GM04504 (cell line): Measurements from ENCODE around the gene DGCR6L.
"Not testable (repeated sequence)": the region's sequence is repeated elsewhere in the genome, so short reads cannot be mapped to it uniquely, and the experiment has no call there.

Experiments used
- DNase-seq: peaks from one replicate; pipeline ENCODE4 v3.0.0-alpha.2; 2012; ENCODE audit warnings: low read depth

The DGCR6L gene

GRCh38 chr22:20275836-20276235, 44.0 kb downstream of the DGCR6L start:
- DNase-seq = no peak

DNA sequence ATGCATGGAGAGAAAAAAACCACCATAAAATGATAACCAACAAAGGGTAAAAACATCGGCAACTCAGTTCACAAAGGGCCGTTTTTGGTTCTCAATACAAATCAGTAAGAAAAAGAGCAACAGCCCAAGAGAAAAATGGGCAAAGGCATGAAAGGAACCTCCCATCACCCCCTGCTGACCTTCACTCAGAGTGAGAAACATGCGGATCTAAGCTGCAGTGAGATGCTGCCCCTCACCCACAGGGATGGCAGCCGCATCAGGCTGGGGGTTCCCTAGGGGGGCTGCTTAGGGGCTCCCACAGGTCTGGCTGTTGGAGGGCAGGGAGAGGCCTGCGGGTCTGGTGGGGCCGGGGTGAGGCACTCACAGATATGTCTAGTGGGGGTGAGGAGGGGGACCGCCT, 44.5 kb downstream of the DGCR6L start:
- not testable (repeated sequence) for DNase-seq

GRCh38 chr22:20274374-20274773, 45.5 kb downstream of the DGCR6L start:
- DNase-seq = not testable (repeated sequence)

DNA sequence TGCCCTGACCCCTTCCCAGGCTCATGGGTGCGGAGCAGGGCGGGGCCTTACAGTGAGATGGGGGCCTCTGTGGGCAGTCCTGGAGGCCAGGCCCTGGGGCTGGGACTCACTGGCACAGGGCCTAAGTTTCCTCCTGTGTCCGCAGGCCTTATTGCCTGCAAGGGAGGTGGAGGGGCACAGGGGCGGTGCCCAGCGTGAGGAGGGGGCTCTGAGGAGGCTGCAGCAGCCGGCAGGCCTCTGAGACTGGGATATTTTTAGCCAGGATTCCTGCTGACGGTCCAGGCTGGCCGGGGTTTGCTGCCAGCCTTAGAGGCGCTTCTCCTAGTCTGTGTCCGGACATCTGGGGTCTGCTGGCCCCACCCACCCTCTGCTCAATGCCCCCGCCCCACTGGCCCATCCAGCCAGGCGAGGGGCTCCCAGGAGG, 46.1 kb downstream of the DGCR6L start:
- no peak for DNase-seq

GRCh38 chr22:20272700-20273099, 47.2 kb downstream of the DGCR6L start:
- DNase-seq = no peak

DNA sequence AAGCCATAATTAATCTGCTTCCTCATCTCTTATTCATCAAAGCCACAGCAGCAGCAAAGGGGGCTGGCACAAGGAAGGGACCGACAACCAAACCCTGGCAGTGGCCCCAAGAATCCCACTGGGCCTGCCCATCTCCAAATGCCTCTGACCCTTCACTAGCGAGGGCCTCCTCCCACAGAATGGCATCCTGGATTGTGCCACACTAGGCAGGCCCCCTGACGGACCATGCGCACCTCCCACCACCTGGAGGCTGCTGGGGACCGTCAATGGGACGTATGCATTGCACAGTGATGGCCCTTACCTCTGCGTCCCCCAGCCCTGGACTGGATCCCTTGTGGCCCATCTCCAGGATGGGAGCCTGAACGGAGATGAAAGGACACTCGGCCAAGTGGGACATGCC, 47.7 kb downstream of the DGCR6L start:
- no peak for DNase-seq

DNA sequence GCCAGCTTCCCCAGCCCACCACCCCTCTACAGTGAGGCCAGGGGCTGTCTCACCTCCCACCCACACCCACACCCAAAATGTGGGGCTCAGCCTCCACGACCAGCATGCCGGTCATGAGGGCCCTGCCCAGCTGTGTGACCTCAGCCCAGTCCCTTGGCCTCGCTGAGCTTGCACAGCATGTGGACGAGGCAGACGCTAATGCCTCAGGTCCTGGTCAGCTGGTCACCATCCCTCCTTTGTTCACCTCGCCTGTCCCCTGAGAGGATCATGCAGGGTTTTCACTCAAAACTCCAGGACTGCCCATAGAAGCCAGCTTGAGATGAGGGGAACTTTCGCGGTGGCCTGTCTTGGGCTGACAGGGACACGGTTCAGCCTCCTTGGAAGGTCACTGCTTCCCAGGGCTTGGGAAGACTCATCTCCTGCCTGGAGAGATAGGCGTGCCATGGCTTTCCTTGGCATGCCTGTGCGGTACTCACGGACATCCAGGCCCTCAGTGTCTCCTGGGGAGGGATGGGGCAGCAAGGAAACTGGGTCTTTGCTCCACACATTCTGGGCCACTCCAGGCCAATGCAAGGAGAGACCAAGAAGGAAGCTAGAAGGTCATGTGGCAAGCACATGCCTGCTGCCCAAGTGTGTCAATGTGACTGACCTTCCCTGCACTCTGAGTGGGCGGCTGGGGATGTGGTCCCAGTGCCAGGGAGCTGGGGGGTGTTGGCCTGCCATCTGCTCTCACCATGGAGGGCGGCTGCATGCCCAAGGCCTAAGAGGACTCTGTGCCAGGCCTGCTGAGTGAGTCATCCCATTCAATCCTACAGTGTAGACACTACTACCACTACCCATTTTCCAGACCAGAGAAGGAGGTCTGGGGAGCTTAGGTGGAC, 48.5 kb downstream of the DGCR6L start:
- DNase-seq = no peak

- not testable (repeated sequence) for DNase-seq
Measured at GRCh38 chr22:20270190-20271113, 49.4 kb downstream of the DGCR6L start.

- DNase-seq = not testable (repeated sequence)
Measured at GRCh38 chr22:20269673-20270072, 50.2 kb downstream of the DGCR6L start.

- DNase-seq = not testable (repeated sequence)
Measured at GRCh38 chr22:20269201-20269600, 50.7 kb downstream of the DGCR6L start.

GRCh38 chr22:20268279-20269012, 51.4 kb downstream of the DGCR6L start, which contains the start of gene RTN4R:
Gene RTN4R (minus strand): TSS chr22:20268318. CDS start chr22:20268092, 226 bp downstream.
- DNase-seq = no peak

GRCh38 chr22:20267441-20268278, 52.2 kb downstream of the DGCR6L start:
- no peak for DNase-seq

DNA sequence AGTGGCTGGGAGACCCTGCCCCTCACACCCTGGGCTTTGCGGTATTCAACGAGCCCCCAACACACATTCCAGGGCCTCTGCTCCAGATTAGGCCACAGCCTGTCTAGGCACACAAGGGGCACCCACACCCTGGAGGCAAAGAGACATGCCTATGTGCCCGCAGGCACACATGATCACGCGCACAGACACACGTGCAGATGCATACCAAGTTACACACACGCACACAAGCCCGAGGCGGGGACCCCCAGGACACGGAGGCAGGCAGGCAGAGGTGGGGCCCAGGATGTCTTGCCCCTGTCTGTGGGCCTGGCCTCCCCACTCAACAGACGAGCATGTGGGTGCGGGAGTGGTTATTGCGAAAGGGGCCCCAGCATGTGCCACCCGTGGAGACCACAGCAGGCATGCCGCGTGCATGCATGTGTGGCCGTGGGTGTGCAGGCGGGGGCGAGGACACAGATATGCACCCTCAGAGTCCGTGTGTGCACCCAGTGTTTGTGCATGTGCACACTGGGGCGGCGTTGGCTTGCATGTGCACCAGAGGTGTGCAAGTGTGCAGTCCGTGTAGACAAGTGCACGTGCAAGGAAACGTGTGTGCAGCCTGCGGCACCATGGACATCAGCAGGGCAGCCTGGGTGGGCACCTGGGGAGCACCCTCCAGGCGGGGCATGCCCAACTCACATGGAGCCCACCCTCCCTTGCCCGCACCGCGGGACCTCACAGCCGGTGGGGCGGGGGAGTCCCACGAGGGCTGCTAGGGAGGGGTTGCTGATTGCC, 53.0 kb downstream of the DGCR6L start:
- DNase-seq = not testable (repeated sequence)

GRCh38 chr22:20265772-20266666, 53.8 kb downstream of the DGCR6L start:
- not testable (repeated sequence) for DNase-seq

DNA sequence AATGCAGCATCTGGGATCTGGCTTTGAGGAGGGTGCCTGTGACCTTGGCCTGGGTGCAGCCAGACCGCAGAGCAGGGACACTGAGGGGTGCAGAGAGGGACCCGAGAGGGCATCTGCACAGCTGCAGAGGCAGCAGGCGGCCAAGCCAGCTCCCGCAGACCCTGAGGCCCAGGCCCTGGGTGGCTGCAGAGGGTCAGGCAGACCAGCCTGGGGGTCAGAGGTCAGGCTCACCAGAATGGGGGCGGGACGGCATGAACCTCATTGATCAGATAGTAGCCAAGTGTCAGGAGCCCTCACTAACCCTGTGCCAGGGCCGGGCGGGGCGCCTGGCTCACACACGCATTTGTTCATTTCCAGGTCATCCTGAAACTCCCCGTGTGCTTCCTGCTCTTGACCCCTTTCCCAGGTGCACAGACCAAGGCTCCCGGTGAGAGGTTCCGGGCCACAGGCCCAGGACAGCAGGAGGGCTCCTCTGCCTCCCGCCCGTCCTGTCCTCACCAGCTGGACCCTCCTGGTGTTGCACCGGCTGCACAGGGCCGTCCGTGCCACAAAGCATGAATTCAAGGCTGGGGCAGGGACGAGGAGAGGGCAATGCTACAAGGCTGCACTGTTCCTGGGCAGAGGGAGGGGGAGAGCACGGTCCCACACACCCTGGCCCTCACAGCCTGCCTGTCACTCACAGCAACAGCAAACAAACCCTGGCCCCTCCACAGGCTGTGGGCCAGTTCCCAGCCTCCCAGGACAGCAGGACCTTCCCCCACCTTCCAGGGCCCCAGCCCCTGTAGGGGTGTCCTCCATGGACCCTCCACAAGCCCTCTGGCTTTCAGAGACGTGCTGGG, 55.0 kb downstream of the DGCR6L start:
- no peak for DNase-seq
